Ascending aorta (tissue), 2 donors: ENCODE data around the gene CATSPERZ. TPM values are rescaled to one million over a fixed set of nuclear protein-coding genes. Genes with fewer than 3 reads are reported as not detected.

Experiments
- DNase-seq, 2 donors: peaks; one replicate each; pipeline ENCODE4 v3.0.0-alpha.2; 2019; ENCODE audit warnings: low spot score in 2 of 2
- H3K27ac ChIP-seq, 2 donors: fragments of 200-600 bp; sonication (generic); one replicate each; pipeline ENCODE4 v1.5.1; 2016 to 2017; ENCODE audit warnings: mild to moderate bottlenecking in 1 of 2
- H3K27me3 ChIP-seq: fragments of 200-600 bp; sonication (generic); one replicate; pipeline ENCODE4 v1.5.1; 2017
- H3K36me3 ChIP-seq, 2 donors: fragments of 200-600 bp; sonication (generic); one replicate each; pipeline ENCODE4 v1.5.1; 2016
- H3K4me1 ChIP-seq, 2 donors: fragments of 200-600 bp; sonication (generic); one replicate each; pipeline ENCODE4 v1.5.1; 2016 to 2017; ENCODE audit warnings: mild to moderate bottlenecking in 1 of 2
- H3K4me3 ChIP-seq, 2 donors: fragments of 200-600 bp; sonication (generic); one replicate each; pipeline ENCODE4 v1.5.1; 2016 to 2017; ENCODE audit warnings: mild to moderate bottlenecking in 1 of 2
- H3K9me3 ChIP-seq, 2 donors: fragments of 200-600 bp; sonication (generic); one replicate each; pipeline ENCODE4 v1.5.1; 2016
- CTCF ChIP-seq, 3 experiments: fragments of 200-600 bp in 2 of 3; fragments of 450-650 bp in 1 of 3; sonication (generic) in 2 of 3; IDR thresholded peaks; one replicate each; pipeline ENCODE4 v1.5.1; 2016 to 2019; ENCODE audit warnings: antibody characterized with exemption in 3 of 3, mild to moderate bottlenecking in 1 of 3, moderate library complexity in 1 of 3
- intact Hi-C: fragments of 100-400 bp; cut with DNase I; formaldehyde crosslinking; loops from one replicate; pipeline ENCODE4 v1.15.1; 2023
- total RNA-seq: library from RNA; depleted of rRNA; stranded (reverse); fragments of >200 nt; gene quantifications from one replicate; pipeline ENCODE4 v1.1.0, GENCODE V29; 2016

CATSPERZ gene
- total RNA-seq, 1 donor from 2014 or later = not detected

GRCh38 chr11:64297699-64298358, 2.3 kb upstream of the CATSPERZ start:
- no peaks in the 10 kb centered on the region for H3K36me3 ChIP-seq
- H3K4me1 ChIP-seq = peaks cover 11 to 15% of the 10 kb centered on the region in 2 donors
- DNase-seq = peak in 1 of 2 donors; percentile 64
- H3K4me3 ChIP-seq = no peak overlapping the region
- H3K9me3 ChIP-seq = no peaks in the 10 kb centered on the region
- no peak overlapping the region for H3K27ac ChIP-seq
- intact Hi-C loops = no loop called here
- H3K27me3 ChIP-seq = peaks cover 9% of the 10 kb centered on the region
- no peak for TF ChIP-seq CTCF (IDR thresholded peaks at IDR 0.05)

GRCh38 chr11:64298966-64299846, 952 bp upstream of the CATSPERZ start:
- TF ChIP-seq CTCF (IDR thresholded peaks at IDR 0.05) = no peak
- Histone ChIP-seq H3K4me3 (peak overlapping the region; percentile 32 to 64), H3K9me3 (no peaks in the 10 kb centered on the region), H3K4me1 (peaks cover 11 to 18% of the 10 kb centered on the region in 2 donors), H3K27me3 (peaks cover 9% of the 10 kb centered on the region), H3K27ac (no peak overlapping the region), H3K36me3 (no peaks in the 10 kb centered on the region)
- DNase-seq = peak in 1 of 2 donors; percentile 74
- intact Hi-C loops = no loop called here

- TF ChIP-seq CTCF (IDR thresholded peaks at IDR 0.05) = no peak
- H3K4me3 ChIP-seq = no peak overlapping the region
These were observed 3.2 kb downstream of the CATSPERZ start for GRCh38 chr11:64303109-64304031.

GRCh38 chr11:64304032-64304315, 3.8 kb downstream of the CATSPERZ start:
- intact Hi-C loops = loop anchor here (1.0 to 5.0 kb wide), 5 partner anchors 53 to 100 kb away; partner anchors contain the start of genes FKBP2, NUDT22, PLCB3 and RPS6KA4

More at GRCh38 chr11:64303109-64304031, 3.2 kb downstream of the CATSPERZ start:
- Histone ChIP-seq H3K27me3 (no peaks in the 10 kb centered on the region), H3K9me3 (no peaks in the 10 kb centered on the region), H3K27ac (no peak overlapping the region), H3K36me3 (no peaks in the 10 kb centered on the region), H3K4me1 (peaks cover 14 to 23% of the 10 kb centered on the region in 2 donors)
- DNase-seq = no peak
- intact Hi-C loops = loop anchor here (1.0 to 5.0 kb wide), 5 partner anchors 52 to 99 kb away; partner anchors contain the start of genes FKBP2, NUDT22, PLCB3 and RPS6KA4

More at GRCh38 chr11:64304032-64304315, 3.8 kb downstream of the CATSPERZ start:
- peak overlapping the region in 1 of 2 donors; percentile 73 for H3K4me3 ChIP-seq
- no peak for DNase-seq
- no peaks in the 10 kb centered on the region for H3K9me3 ChIP-seq
- no peak for TF ChIP-seq CTCF (IDR thresholded peaks at IDR 0.05)
- no peaks in the 10 kb centered on the region for H3K36me3 ChIP-seq
- peaks cover 14 to 23% of the 10 kb centered on the region in 2 donors for H3K4me1 ChIP-seq
- H3K27me3 ChIP-seq = no peaks in the 10 kb centered on the region
- peak overlapping the region in 1 of 2 donors; percentile 86 for H3K27ac ChIP-seq
